Ovary (tissue), 9 donors: Measurements from ENCODE around the gene BANP. TPM values are rescaled to one million over a fixed set of nuclear protein-coding genes. Genes with fewer than 3 reads are reported as not detected.

Source experiments
- DNase-seq, 5 donors: peaks; one replicate each; pipeline ENCODE4 v3.0.0-alpha.2; 2019 to 2020
- H3K27ac ChIP-seq, 2 donors: fragments of 200-600 bp; one replicate each; pipeline versions ENCODE4 v1.5.1 to v1.8.0; 2019 to 2022
- H3K27me3 ChIP-seq: fragments of 200-600 bp; one replicate; pipeline ENCODE4 v1.8.0; 2022
- H3K36me3 ChIP-seq: fragments of 200-600 bp; sonication (generic); one replicate; pipeline ENCODE4 v1.5.1; 2019
- H3K4me1 ChIP-seq: one replicate; pipeline ENCODE4 v1.8.1; 2013; ENCODE audit warnings: mild to moderate bottlenecking, moderate library complexity; ENCODE audit not compliant: insufficient read depth
- H3K4me3 ChIP-seq: fragments of 200-600 bp; sonication (generic); one replicate; pipeline ENCODE4 v1.5.1; 2017
- H3K9me3 ChIP-seq, 2 donors: fragments of 200-600 bp in 1 of 2; sonication (generic) in 1 of 2; one replicate each; pipeline versions ENCODE4 v1.5.1 to v1.8.1; 2013 to 2019; ENCODE audit warnings: mild to moderate bottlenecking in 1 of 2, moderate library complexity in 1 of 2
- EP300 ChIP-seq: sonication (generic); formaldehyde crosslinking; IDR thresholded peaks from one replicate; pipeline ENCODE4 v1.6.1; 2017; ENCODE audit warnings: antibody characterized with exemption
- POLR2A ChIP-seq: fragments of 450-650 bp; IDR thresholded peaks from one replicate; pipeline ENCODE4 v1.6.1; 2017; ENCODE audit warnings: antibody characterized with exemption, mild to moderate bottlenecking, moderate library complexity
- WGBS, 3 donors: extraction: QIAGEN DNeasy Blood & Tissue Kit in 1 of 3; methylation state at CpG; one replicate each; pipeline versions ENCODE4 v1.1.5 to v1.1.7; 2013 to 2017; 5-methylcytosine and 5-hydroxymethylcytosine counted together
- intact Hi-C, 4 donors: fragments of 100-400 bp; cut with DNase I; formaldehyde crosslinking; loops; one replicate each; pipeline versions ENCODE4 v1.11.0 to v1.15.1; 2022 to 2023
- polyA plus RNA-seq, 2 donors: library from polyadenylated mRNA; stranded (reverse); fragments of 200-250 nt in 1 of 2; fragments of 350-450 nt in 1 of 2; fragmentation: Illumina TruSeq in 1 of 2; extraction: RNeasy Lipid Tissue Mini Kit (QIAGEN cat#74804) in 1 of 2; gene quantifications; one replicate each; pipeline ENCODE4 v1.2.3, GENCODE V29; 2013 to 2014
- total RNA-seq, 7 donors: library from RNA; depleted of rRNA in 2 of 7; stranded (reverse); fragments of >200 nt in 2 of 7; fragmentation: NEBNext Ultra II Directional in 3 of 7; extraction: Animal tissue kit (Norgen Biotek cat#: 25700) in 3 of 7; gene quantifications; one replicate each; pipeline versions ENCODE4 v1.1.0 to v1.2.4, GENCODE V29; 2016 to 2023
- TF ChIP-seq, protein P1 (sequence below), 3 donors: fragments of 450-650 bp in 2 of 3; fragments of 200-600 bp in 1 of 3; IDR thresholded peaks; one replicate each; pipeline versions ENCODE4 v1.5.1 to v1.8.0; 2016 to 2022; ENCODE audit warnings: antibody characterized with exemption in 3 of 3, mild to moderate bottlenecking in 1 of 3
- donor health status: DM: no; HTN: no; CAD: no; lungs with moderate emphysema.
- donor health status: DM: no; HTN: no; CAD: no.
- donor health status: Bipolar disorder and iron deficiency.
- donor health status: DM: yes; HTN: yes; CAD: no.
- donor health status: DM: no; HTN: no; CAD: no.
- donor health status: DM: yes; HTN: yes; CAD: no.

BANP gene
- total and polyA plus RNA-seq, 9 donors = 14.8 to 48.6 (median 28.1) TPM

DNA sequence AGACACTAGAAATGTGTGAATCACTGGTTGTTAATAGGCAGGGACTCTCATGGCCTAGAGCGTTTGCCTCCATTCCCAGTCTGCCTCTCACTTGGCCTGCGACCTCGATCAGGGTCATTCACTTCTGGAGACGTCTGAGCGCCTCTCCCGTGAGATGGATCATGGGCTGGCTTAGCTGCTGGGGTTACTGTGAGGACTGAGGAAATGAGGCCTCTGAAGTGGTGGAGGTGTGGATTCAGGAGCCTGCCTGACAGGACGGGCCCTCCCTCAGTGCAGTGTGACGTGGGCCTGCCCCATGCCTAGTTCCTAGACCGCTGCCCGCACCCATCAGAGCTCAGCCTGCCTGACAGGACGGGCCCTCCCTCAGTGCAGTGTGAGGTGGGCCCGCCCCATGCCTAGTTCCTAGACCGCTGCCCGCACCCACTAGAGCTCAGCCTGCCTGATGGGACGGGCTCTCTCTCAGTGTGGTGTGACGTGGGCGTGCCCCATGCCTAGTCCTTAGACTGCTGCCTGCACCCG is 61.9 kb downstream of the BANP start:
- no peaks in the 10 kb centered on the region for H3K9me3 ChIP-seq
- intact Hi-C loops = no loop called here
- H3K27ac ChIP-seq = no peak overlapping the region
- no peak for DNase-seq
- TF ChIP-seq EP300 = no peak
- TF ChIP-seq, protein P1, sequence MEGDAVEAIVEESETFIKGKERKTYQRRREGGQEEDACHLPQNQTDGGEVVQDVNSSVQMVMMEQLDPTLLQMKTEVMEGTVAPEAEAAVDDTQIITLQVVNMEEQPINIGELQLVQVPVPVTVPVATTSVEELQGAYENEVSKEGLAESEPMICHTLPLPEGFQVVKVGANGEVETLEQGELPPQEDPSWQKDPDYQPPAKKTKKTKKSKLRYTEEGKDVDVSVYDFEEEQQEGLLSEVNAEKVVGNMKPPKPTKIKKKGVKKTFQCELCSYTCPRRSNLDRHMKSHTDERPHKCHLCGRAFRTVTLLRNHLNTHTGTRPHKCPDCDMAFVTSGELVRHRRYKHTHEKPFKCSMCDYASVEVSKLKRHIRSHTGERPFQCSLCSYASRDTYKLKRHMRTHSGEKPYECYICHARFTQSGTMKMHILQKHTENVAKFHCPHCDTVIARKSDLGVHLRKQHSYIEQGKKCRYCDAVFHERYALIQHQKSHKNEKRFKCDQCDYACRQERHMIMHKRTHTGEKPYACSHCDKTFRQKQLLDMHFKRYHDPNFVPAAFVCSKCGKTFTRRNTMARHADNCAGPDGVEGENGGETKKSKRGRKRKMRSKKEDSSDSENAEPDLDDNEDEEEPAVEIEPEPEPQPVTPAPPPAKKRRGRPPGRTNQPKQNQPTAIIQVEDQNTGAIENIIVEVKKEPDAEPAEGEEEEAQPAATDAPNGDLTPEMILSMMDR (IDR thresholded peaks at IDR 0.05) = no peak
- TF ChIP-seq POLR2A = no peak
- H3K4me1 ChIP-seq = peaks cover 3% of the 10 kb centered on the region
- no peak overlapping the region for H3K4me3 ChIP-seq
- no peaks in the 10 kb centered on the region for H3K27me3 ChIP-seq
- no peaks in the 10 kb centered on the region for H3K36me3 ChIP-seq
- 89 to 90% (median 90%) methylated on average over 18 of the region's 18 CpGs for WGBS, 3 donors

DNA sequence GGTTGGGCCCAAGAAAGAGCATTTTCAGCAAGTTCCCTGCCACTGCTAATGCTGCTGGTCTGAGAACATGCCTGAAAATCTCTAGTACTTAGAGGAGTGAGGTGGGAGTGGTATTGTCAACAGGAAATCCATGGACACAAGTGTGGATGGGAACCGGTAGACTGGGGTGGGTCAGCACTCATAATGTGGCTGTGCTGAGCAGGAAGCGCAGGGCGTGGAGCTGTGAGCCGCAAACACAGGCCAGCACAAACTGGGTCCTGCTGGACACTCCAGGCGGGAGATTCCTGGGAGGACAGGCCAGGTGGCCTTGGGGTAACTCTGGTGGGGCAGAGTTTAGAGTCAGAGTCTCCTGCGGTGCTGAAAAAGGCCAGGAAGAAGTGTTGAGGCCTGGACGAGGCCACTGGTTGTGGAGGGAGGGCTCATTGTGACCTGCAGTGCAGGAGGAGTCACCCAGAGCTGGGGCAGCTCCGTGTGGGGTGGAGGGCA is 62.6 kb downstream of the BANP start:
- no peaks in the 10 kb centered on the region for H3K9me3 ChIP-seq
- H3K4me3 ChIP-seq = no peak overlapping the region
- intact Hi-C loops = no loop called here
- no peaks in the 10 kb centered on the region for H3K36me3 ChIP-seq
- H3K4me1 ChIP-seq = peaks cover 3% of the 10 kb centered on the region
- H3K27ac ChIP-seq = peak overlapping the region in 1 of 2 donors; percentile 61
- 66 to 75% (median 75%) methylated on average over 8 of the region's 8 CpGs for WGBS, 3 donors
- peak in 1 of 5 donors; percentile 27 for DNase-seq
- TF ChIP-seq POLR2A (no peak), EP300 (no peak)
- TF ChIP-seq, protein P1 (IDR thresholded peaks at IDR 0.05) = no peak
- H3K27me3 ChIP-seq = no peaks in the 10 kb centered on the region

DNA sequence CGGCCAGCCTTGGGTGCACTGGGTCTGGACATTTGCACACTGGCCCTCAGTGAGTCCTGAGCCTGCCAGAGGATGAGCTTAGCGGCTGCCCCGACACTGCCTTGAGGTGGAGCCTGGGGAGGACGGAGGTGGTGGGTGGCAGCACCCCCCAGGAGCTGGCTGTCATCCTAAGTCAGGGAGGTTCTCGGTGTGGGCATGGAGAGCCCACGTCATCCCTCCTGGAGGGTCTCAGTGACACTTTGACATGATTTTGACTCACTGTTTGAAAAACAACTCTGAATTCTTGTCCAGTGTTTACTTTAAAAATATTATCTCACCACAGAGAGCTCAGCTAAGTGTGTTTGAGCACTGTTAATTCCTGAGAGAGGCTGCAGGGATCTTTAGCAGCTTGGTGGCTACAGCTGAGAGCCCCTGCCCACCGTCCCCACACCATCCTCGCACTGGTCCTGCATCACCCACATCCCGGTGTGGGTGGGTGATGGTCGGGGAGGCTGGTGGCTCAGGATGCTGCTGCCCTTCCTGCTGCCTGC is 63.1 kb downstream of the BANP start:
- no peaks in the 10 kb centered on the region for H3K9me3 ChIP-seq

DNA sequence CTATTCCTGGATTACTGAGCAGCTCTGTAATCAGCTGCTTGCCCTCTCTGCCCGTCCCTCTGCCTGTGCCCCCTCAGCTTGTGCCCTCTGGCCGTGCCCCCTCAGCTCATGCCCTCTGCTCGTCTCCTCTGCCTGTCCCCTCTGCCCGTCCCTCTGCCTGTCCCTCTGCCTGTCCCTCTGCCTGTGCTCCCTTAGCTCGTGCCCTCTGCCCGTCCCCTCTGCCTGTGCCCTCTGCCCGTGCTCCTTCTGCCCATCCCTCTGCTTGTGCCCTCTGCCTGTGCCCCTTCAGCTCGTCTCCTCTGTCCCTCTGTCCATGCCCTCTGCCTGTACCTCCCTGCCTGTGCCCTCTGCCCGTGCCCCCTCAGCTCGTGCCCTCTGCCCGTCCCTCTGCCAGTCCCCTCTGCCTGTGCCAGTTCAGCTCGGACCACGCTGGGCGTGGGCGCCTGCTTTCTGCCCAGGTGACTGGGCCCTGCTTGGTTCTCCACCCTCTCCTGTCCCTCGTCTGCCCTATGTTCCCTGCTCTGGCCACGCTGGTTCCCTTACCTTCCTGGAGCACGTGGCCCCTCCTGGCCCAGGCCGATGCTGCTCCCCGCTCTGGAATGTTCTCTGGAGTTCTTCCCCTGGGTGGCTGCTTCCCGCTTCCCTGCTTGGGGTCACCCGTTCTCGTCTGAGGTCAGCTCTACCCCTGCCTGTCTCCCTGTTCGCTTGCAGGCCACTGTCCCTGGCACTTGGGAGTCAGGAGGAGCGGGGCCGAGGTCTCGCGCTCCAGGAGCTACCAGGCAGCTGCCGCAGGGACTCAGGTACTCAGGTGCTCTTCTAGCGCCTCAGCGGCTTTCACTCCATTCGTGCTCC is 63.9 kb downstream of the BANP start:
- peak in 3 of 5 donors; percentile 15 to 34 (median 27) for DNase-seq
- no peak overlapping the region for H3K27ac ChIP-seq
- H3K4me3 ChIP-seq = no peak overlapping the region
- peaks cover 6% of the 10 kb centered on the region for H3K4me1 ChIP-seq
- no peaks in the 10 kb centered on the region for H3K9me3 ChIP-seq
- no peaks in the 10 kb centered on the region for H3K36me3 ChIP-seq
- no peak for TF ChIP-seq POLR2A
- intact Hi-C loops = no loop called here
- H3K27me3 ChIP-seq = no peaks in the 10 kb centered on the region
- WGBS, 3 donors = 89 to 91% (median 90%) methylated on average over 27 to 32 of the region's 32 CpGs

More for the DNA sequence above, 63.1 kb downstream of the BANP start:
- Histone ChIP-seq H3K36me3 (no peaks in the 10 kb centered on the region), H3K27ac (peak overlapping the region in 1 of 2 donors; percentile 61), H3K4me3 (no peak overlapping the region), H3K27me3 (no peaks in the 10 kb centered on the region), H3K4me1 (peaks cover 3% of the 10 kb centered on the region)
- intact Hi-C loops = no loop called here
- WGBS, 3 donors = 31 to 69% (median 45%) methylated on average over 10 of the region's 10 CpGs
- TF ChIP-seq POLR2A = no peak
- TF ChIP-seq EP300 = no peak
- TF ChIP-seq, protein P1 (IDR thresholded peaks at IDR 0.05) = no peak
- peak in 1 of 5 donors; percentile 13 for DNase-seq
